ENCODE measurements around the gene XYLT2.
A peak's percentile ranks its signal among the peaks of the same experiment; 100 is the strongest.
"Not testable (repeated sequence)": the region's sequence is repeated elsewhere in the genome, so short reads cannot be mapped to it uniquely, and the experiment has no call there.

XYLT2 gene

GRCh38 chr17:50345432-50346312 is at the start of gene XYLT2:
Gene XYLT2 (plus strand): TSS chr17:50346126. CDS start chr17:50346141, 15 bp downstream.
- DNase-seq: peak; percentile 94

GRCh38 chr17:50297407-50297865 is 48.5 kb upstream of the XYLT2 start:
- peak; percentile 82 for DNase-seq

- no peak for DNase-seq
Measured at GRCh38 chr17:50298018-50298417, 47.9 kb upstream of the XYLT2 start.

GRCh38 chr17:50299776-50300175 is 46.1 kb upstream of the XYLT2 start:
- DNase-seq: no peak

- not testable (repeated sequence) for DNase-seq
Measured at GRCh38 chr17:50300824-50301223, 45.1 kb upstream of the XYLT2 start.

GRCh38 chr17:50301891-50302584 is 43.9 kb upstream of the XYLT2 start:
- DNase-seq: no peak

- no peak for DNase-seq
Measured at GRCh38 chr17:50303051-50303450, 42.9 kb upstream of the XYLT2 start.

- no peak for DNase-seq
Measured at GRCh38 chr17:50303596-50303995, 42.3 kb upstream of the XYLT2 start.

GRCh38 chr17:50304781-50305404 is 41.0 kb upstream of the XYLT2 start:
- no peak for DNase-seq

- no peak for DNase-seq
Measured at GRCh38 chr17:50307654-50308053, 38.3 kb upstream of the XYLT2 start.

- no peak for DNase-seq
Measured at GRCh38 chr17:50308666-50309065, 37.3 kb upstream of the XYLT2 start.

- DNase-seq: no peak
Measured at GRCh38 chr17:50310455-50311111, 35.3 kb upstream of the XYLT2 start.

GRCh38 chr17:50311112-50311460 is 34.8 kb upstream of the XYLT2 start:
- no peak for DNase-seq

- no peak for DNase-seq
Measured at GRCh38 chr17:50311483-50311882, 34.4 kb upstream of the XYLT2 start.

- DNase-seq: no peak
Measured at GRCh38 chr17:50312308-50312707, 33.6 kb upstream of the XYLT2 start.

- DNase-seq: no peak
Measured at GRCh38 chr17:50314456-50315011, 31.4 kb upstream of the XYLT2 start.

- DNase-seq: no peak
Measured at GRCh38 chr17:50316016-50316587, 29.8 kb upstream of the XYLT2 start.

- DNase-seq: not testable (repeated sequence)
Measured at GRCh38 chr17:50316660-50317059, 29.3 kb upstream of the XYLT2 start.

- DNase-seq: no peak
Measured at GRCh38 chr17:50317121-50317520, 28.8 kb upstream of the XYLT2 start.

GRCh38 chr17:50318501-50319285 is 27.2 kb upstream of the XYLT2 start:
- DNase-seq: no peak

- DNase-seq: no peak
Measured at GRCh38 chr17:50319306-50320004, 26.5 kb upstream of the XYLT2 start.

Data from CD4-positive, alpha-beta T cell treated with Interleukin-6 for 4 hours (primary cell).